A549 treated with ZK216348 at 1 μM for 4 hours (cell line): ENCODE data around the gene HMGN1. TPM values are rescaled to one million over a fixed set of nuclear protein-coding genes. Genes with fewer than 3 reads are reported as not detected.

Experiments used
- total RNA-seq: library from RNA; stranded (reverse); fragments of 200-300 nt; extraction: Qiagen RNA extraction; gene quantifications from 5 replicates; pipeline ENCODE4 v1.2.3, GENCODE V29; 2022; ENCODE audit warnings: low read depth

The HMGN1 gene, protein sequence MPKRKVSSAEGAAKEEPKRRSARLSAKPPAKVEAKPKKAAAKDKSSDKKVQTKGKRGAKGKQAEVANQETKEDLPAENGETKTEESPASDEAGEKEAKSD
- 150 to 352 TPM (median 185 TPM) in 5 replicates for total RNA-seq

DNA sequence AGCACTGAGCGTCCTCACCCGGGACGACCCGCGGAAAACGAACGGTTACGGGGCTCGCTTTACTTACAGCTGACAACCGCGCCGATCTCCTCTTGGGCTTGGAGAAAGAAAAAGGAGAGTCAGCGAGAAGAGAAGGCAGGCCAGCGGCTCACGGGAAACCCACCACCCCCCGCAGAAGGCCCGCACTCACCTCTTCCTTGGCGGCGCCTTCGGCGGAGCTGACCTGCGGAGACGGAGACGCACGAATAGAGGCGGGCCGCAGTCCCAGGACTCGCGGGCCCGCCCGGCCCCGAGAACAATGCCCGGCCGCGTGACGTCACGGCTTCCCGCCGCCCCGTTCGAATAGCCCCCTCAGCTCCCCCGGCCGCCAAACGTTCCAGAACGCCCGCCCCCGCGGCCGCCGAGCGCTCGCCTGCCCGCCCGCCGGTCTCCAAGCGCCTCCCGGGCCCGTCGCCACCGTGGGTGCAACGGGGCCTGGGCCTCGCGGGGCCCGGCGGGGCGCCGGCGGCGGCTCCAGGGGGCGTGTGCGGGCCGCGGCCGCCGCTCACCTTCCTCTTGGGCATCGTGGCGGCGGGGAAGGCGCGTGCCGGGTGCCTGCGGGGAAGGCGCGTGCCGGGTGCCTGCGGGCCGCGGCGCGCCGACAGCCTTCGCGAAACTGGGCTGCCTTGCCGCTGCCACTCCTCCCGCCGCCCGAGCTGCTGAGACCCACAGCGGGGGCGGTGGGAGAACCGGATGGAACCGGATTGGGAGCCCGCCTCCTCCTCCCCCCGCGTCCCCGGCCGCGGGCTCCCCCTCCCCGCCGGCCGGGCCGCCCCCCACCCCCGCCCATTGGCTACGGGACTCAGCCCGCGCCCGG, at the start of gene HMGN1:
HMGN1 (minus strand) TSS at position 734 of the 856 bp plus-strand sequence; CDS start at position 563, 171 bp downstream.

DNA sequence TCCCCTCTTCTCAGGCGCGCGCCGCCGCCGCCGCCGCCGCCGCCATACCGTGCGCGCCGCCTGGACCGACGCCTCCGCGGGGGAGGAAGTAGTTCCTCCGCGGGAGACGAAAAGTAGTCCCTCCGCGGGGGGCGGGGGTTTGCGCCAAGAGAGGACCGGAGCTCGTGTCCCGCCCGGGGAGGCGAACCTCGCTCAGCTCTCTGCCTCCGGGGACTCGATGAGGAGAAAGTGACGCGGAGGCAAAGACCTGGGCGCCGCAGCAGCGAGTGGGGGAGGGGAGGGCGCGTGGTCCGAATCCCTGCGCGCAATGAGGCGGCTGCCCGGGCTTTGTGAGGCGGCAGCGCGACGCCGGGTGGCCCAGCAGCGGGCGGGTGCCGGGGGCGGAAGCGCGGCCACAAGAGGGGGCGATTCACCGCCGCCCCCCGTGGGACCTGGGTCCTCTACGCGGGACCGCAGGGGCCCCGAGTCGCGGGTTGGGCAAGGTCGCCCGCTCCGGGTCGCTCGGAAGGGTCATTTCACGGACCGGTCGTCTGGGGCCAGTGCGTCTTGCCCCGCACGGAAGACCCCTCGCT, 35.2 kb downstream of the HMGN1 start, which contains the start of gene BRWD1:
BRWD1 (minus strand) TSS at position 62 of the 572 bp plus-strand sequence. CDS start 141 bp downstream, outside the sequence.

Other genes starting within 250 kb of the HMGN1 start
- 80.7 to 90.8 TPM (median 88.6 TPM) in 5 replicates for gene PSMG1, start 165.6 kb downstream of the HMGN1 start, total RNA-seq
- 6.2 to 13.4 TPM (median 11.1 TPM) in 5 replicates for gene BRWD1, start 35.5 kb downstream of the HMGN1 start, total RNA-seq
- 1.1 to 2.2 TPM (median 1.3 TPM) in 5 replicates for gene LCA5L, start 96.7 kb upstream of the HMGN1 start, total RNA-seq
- 0.94 to 1.1 TPM (median 0.98 TPM) in 3 of 5 replicates, not detected in the others for gene SH3BGR, start 102.9 kb upstream of the HMGN1 start, total RNA-seq